BJ (cell line): ENCODE results near the gene MRPS9. TPM values are rescaled to one million over a fixed set of nuclear protein-coding genes. Genes with fewer than 3 reads are reported as not detected.

Experiments
- CTCF ChIA-PET: fragments of 350-600 bp; formaldehyde crosslinking; extraction: SDS; loops from one replicate; lab custom pipeline; 2021; ENCODE audit warnings: antibody characterized with exemption, inconsistent platforms; lab: Yijun Ruan, JAX
- POLR2A ChIA-PET: fragments of 300-600 bp; sonication (Branson Sonifier 250); formaldehyde crosslinking; extraction: SDS; loops from one replicate; lab custom pipeline; 2021; ENCODE audit warnings: antibody characterized with exemption; lab: Charles Lee
- DNase-seq: peaks from one replicate; pipeline ENCODE4 v3.0.0-alpha.2; 2011; ENCODE audit warnings: low read depth
- H3K27me3 ChIP-seq: 2 replicates; pipeline ENCODE4 v1.6.0; 2011; ENCODE audit warnings: low read length; ENCODE audit not compliant: control insufficient read depth, insufficient read depth
- H3K36me3 ChIP-seq: 2 replicates; pipeline ENCODE4 v1.5.1; 2011; ENCODE audit warnings: low read length; ENCODE audit not compliant: control insufficient read depth, insufficient read depth
- H3K4me3 ChIP-seq: 2 replicates; pipeline ENCODE4 v1.5.1; 2011; ENCODE audit warnings: low read depth, mild to moderate bottlenecking, control low read depth, low read length
- polyA plus RNA-seq: library from polyadenylated mRNA; depleted of rRNA; stranded (reverse); fragments of >200 nt; gene quantifications from 2 replicates; pipeline ENCODE4 v1.2.3, GENCODE V29; 2011
- TF ChIP-seq, protein P1 (sequence below): IDR thresholded peaks from 2 replicates; pipeline ENCODE4 v1.5.1; 2011; ENCODE audit warnings: low read depth, mild to moderate bottlenecking, control low read depth, inconsistent platforms, low read length, moderate library complexity; ENCODE audit not compliant: insufficient read depth

Gene MRPS9
- polyA plus RNA-seq, 1 experiment, result 19.3 TPM

DNA sequence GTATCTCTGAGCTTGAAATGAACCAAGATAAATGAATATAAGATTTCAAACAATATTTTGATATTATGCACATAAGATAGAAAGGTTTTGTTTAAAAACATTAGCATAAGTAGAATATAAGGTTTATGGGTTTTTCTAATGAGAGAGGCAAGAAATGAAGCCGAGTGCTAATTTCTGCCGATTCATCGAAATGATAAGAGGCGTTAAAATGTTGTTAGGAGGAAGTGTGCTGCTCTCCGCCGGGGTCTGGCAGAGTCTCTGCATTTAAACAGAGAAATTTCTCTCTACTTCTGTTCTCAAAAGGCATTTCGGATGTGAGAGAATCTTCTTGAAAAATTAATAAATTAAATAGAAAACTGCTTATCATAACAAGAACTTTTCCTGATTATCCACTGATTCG is 83.6 kb downstream of the MRPS9 start:
- H3K27me3 ChIP-seq, result peaks cover 5% of the 10 kb centered on the region
- ChIA-PET POLR2A (no interaction called here), CTCF (no interaction called here)
- no peak overlapping the region for H3K4me3 ChIP-seq
- no peaks in the 10 kb centered on the region for H3K36me3 ChIP-seq
- TF ChIP-seq, protein P1, sequence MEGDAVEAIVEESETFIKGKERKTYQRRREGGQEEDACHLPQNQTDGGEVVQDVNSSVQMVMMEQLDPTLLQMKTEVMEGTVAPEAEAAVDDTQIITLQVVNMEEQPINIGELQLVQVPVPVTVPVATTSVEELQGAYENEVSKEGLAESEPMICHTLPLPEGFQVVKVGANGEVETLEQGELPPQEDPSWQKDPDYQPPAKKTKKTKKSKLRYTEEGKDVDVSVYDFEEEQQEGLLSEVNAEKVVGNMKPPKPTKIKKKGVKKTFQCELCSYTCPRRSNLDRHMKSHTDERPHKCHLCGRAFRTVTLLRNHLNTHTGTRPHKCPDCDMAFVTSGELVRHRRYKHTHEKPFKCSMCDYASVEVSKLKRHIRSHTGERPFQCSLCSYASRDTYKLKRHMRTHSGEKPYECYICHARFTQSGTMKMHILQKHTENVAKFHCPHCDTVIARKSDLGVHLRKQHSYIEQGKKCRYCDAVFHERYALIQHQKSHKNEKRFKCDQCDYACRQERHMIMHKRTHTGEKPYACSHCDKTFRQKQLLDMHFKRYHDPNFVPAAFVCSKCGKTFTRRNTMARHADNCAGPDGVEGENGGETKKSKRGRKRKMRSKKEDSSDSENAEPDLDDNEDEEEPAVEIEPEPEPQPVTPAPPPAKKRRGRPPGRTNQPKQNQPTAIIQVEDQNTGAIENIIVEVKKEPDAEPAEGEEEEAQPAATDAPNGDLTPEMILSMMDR, result no peak
- DNase-seq, result no peak

DNA sequence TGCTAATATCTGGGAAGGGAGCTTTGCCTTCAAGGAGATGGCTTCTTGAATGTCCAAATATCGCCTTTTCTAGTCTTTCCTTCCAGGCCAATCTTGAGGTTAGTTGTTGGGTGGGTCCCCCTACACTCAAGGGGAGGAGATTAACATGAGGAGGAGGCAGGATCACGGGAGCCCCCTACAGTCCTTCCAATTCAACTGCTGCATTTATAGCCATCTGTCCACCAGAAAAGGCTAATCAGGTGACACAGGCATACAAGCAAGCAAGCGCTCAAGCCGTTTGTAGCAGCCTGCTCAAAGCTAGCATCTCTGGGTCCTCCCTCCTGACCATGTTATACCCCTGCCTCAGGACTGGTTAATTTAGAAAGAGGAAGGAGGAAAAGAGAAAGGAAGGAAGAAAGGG is 87.6 kb downstream of the MRPS9 start:
- H3K27me3 ChIP-seq, result peaks cover 2% of the 10 kb centered on the region
- no peak for DNase-seq
- no peak overlapping the region for H3K4me3 ChIP-seq
- ChIA-PET CTCF (interaction anchor here (3.2 kb wide), 1 partner anchor 11 kb away, joined by 22 read pairs; no protein-coding TSS in a partner anchor), POLR2A (no interaction called here)
- no peaks in the 10 kb centered on the region for H3K36me3 ChIP-seq
- TF ChIP-seq, protein P1, result peak; percentile 23; the same call in 1 of the 2 replicates

DNA sequence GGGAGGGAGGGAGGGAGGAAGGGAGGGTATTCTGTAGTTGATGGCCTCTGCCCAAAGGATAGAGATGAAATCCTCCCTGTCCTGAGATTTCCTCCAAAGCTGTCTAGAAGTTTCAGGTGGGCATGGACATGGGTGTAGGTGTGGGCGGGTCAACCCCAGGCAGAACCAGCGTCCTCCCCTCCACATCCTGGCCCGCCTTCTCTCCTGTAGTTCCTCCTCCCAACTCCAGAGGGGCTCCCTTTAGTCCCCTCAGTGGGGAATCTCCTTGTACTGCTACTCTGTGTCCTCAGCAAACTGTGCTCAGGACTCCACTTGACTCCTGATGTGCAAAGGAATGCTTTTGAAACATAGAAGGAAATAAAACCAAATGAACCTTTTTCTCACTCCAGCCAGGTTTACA is 88.1 kb downstream of the MRPS9 start:
- TF ChIP-seq, protein P1, result no peak
- CTCF ChIA-PET, result interaction anchor here (3.2 kb wide), 1 partner anchor 11 kb away, joined by 22 read pairs; no protein-coding TSS in a partner anchor
- H3K36me3 ChIP-seq, result no peaks in the 10 kb centered on the region
- H3K4me3 ChIP-seq, result no peak overlapping the region
- DNase-seq, result no peak
- H3K27me3 ChIP-seq, result peaks cover 2% of the 10 kb centered on the region
- POLR2A ChIA-PET, result no interaction called here

DNA sequence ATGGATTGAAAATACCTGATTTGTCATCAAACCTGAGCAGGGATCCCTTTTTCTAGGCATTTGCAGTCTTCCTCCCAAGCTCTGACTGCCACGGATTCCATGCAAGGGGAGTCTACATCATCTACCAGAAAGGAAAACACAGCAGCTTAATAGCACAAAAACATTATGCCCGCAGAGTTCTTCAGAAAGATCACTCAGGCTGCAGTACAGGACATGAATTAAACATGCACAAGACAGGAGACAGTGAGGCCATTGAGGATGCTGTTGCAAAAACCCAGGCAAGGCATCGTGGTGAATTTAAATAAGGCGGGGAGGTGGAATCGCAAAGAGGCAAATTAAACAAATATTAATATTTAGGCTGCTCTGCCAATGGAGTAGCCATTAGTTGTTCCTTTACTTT is 88.5 kb downstream of the MRPS9 start:
- ChIA-PET POLR2A (no interaction called here), CTCF (interaction anchor here (3.2 kb wide), 1 partner anchor 12 kb away, joined by 22 read pairs; no protein-coding TSS in a partner anchor)
- TF ChIP-seq, protein P1, result no peak
- peaks cover 2% of the 10 kb centered on the region for H3K27me3 ChIP-seq
- no peak for DNase-seq
- no peak overlapping the region for H3K4me3 ChIP-seq
- no peaks in the 10 kb centered on the region for H3K36me3 ChIP-seq

DNA sequence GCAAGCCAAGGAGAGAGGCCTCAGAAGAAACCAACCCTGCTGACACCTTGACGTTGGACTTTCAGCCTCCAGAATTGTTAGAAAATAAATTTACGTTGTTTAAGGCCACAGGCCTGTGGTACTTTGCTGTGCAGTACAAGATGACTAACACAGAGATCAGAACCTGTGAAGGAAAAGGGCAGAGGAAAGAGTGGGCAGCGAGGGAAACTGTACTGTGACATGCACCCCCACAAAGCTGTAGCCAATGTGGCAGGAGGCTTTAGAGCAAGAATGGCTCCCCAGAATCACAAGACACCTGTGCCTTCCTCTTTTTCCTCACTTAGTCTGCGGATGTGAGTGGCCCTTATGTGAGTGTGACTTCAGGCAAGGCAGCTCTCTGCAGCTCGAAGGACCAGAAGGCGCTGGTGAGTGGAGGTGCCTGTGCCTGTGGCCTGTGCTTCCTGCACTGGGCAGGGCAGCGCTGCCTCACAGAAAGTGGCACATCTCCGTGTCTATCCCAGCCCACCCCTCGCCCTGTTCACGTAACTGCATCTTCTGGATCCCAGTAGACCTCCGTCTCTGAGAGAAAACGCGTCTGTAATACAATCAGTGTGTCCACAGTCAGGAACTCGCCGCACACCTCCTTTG is 89.5 kb downstream of the MRPS9 start:
- CTCF ChIA-PET, result no interaction called here
- no peak for DNase-seq
- H3K27me3 ChIP-seq, result peaks cover 2% of the 10 kb centered on the region; the same call in 1 of the 2 replicates
- POLR2A ChIA-PET, result no interaction called here
- no peaks in the 10 kb centered on the region for H3K36me3 ChIP-seq
- no peak overlapping the region for H3K4me3 ChIP-seq
- TF ChIP-seq, protein P1, result no peak
